ENCODE data around the gene ALPL.
A peak's percentile ranks its signal among the peaks of the same experiment; 100 is the strongest.
"Not testable (repeated sequence)": the region's sequence is repeated elsewhere in the genome, so short reads cannot be mapped to it uniquely, and the experiment has no call there.

Gene ALPL

GRCh38 chr1:21517161-21517589, 8.0 kb downstream of the ALPL start:
- Histone ChIP-seq H3K36me3 (ENCODE audit: insufficient read depth, low read length) (no peaks in the 10 kb centered on the region), H3K27ac (ENCODE audit: low read depth, low read length, poor library complexity, severe bottlenecking) (peak overlapping the region; percentile 92), H3K79me2 (ENCODE audit: insufficient read depth, low read length) (no peaks in the 10 kb centered on the region), H3K9me2 (ENCODE audit: low read depth, low read length) (no peaks in the 10 kb centered on the region), H3K9ac (ENCODE audit: low read length) (no peak overlapping the region), H3K4me2 (ENCODE audit: low read length) (peak overlapping the region; percentile 56; the same call in 1 of the 2 replicates), H3K9me3 (ENCODE audit: low read length) (no peaks in the 10 kb centered on the region), H3F3A (ENCODE audit: insufficient read depth, low read length) (peaks cover 11% of the 10 kb centered on the region; the same call in 1 of the 2 replicates), H4K20me1 (ENCODE audit: insufficient read depth, low read length) (no peaks in the 10 kb centered on the region), H2AFZ (ENCODE audit: low read length) (no peak overlapping the region), H3K27me3 (ENCODE audit: insufficient read depth, low read length) (no peaks in the 10 kb centered on the region), H3K4me3 (ENCODE audit: low read depth, low read length, poor library complexity, severe bottlenecking) (no peak overlapping the region), H3K4me1 (ENCODE audit: insufficient read depth, low read length, severe bottlenecking) (peaks cover 69% of the 10 kb centered on the region)
- TF ChIP-seq CTCF (IDR thresholded peaks at IDR 0.05; ENCODE audit: low read length) (no peak), EZH2 (IDR thresholded peaks at IDR 0.05; ENCODE audit: borderline replicate concordance, low read length) (no peak)

GRCh38 chr1:21517660-21518480, 8.6 kb downstream of the ALPL start:
- Histone ChIP-seq H2AFZ (ENCODE audit: low read length) (no peak overlapping the region), H3K27ac (ENCODE audit: low read depth, low read length, poor library complexity, severe bottlenecking) (peak overlapping the region; percentile 92), H3K4me2 (ENCODE audit: low read length) (peak overlapping the region; percentile 56; the same call in 1 of the 2 replicates), H3K4me3 (ENCODE audit: low read depth, low read length, poor library complexity, severe bottlenecking) (no peak overlapping the region), H3K9ac (ENCODE audit: low read length) (peak overlapping the region; percentile 20; the same call in 1 of the 2 replicates), H4K20me1 (ENCODE audit: insufficient read depth, low read length) (no peaks in the 10 kb centered on the region), H3K4me1 (ENCODE audit: insufficient read depth, low read length, severe bottlenecking) (peaks cover 69% of the 10 kb centered on the region), H3F3A (ENCODE audit: insufficient read depth, low read length) (peaks cover 11% of the 10 kb centered on the region; the same call in 1 of the 2 replicates), H3K9me3 (ENCODE audit: low read length) (no peaks in the 10 kb centered on the region), H3K36me3 (ENCODE audit: insufficient read depth, low read length) (no peaks in the 10 kb centered on the region), H3K9me2 (ENCODE audit: low read depth, low read length) (no peaks in the 10 kb centered on the region), H3K27me3 (ENCODE audit: insufficient read depth, low read length) (no peaks in the 10 kb centered on the region), H3K79me2 (ENCODE audit: insufficient read depth, low read length) (no peaks in the 10 kb centered on the region)
- TF ChIP-seq CTCF (IDR thresholded peaks at IDR 0.05; ENCODE audit: low read length) (no peak), EZH2 (IDR thresholded peaks at IDR 0.05; ENCODE audit: borderline replicate concordance, low read length) (no peak)

GRCh38 chr1:21518774-21519455, 9.7 kb downstream of the ALPL start:
- Histone ChIP-seq H3K36me3 (ENCODE audit: insufficient read depth, low read length) (no peaks in the 10 kb centered on the region), H3K9me2 (ENCODE audit: low read depth, low read length) (no peaks in the 10 kb centered on the region), H3K27me3 (ENCODE audit: insufficient read depth, low read length) (no peaks in the 10 kb centered on the region), H2AFZ (ENCODE audit: low read length) (no peak overlapping the region), H3K9me3 (ENCODE audit: low read length) (no peaks in the 10 kb centered on the region), H3F3A (ENCODE audit: insufficient read depth, low read length) (peaks cover 11% of the 10 kb centered on the region; the same call in 1 of the 2 replicates), H3K79me2 (ENCODE audit: insufficient read depth, low read length) (no peaks in the 10 kb centered on the region), H3K9ac (ENCODE audit: low read length) (peak overlapping the region; percentile 43; the same call in 1 of the 2 replicates), H3K4me2 (ENCODE audit: low read length) (peak overlapping the region; percentile 56), H3K4me1 (ENCODE audit: insufficient read depth, low read length, severe bottlenecking) (peaks cover 69% of the 10 kb centered on the region), H3K27ac (ENCODE audit: low read depth, low read length, poor library complexity, severe bottlenecking) (peak overlapping the region; percentile 92), H4K20me1 (ENCODE audit: insufficient read depth, low read length) (no peaks in the 10 kb centered on the region), H3K4me3 (ENCODE audit: low read depth, low read length, poor library complexity, severe bottlenecking) (peak overlapping the region; percentile 20)
- no peak for TF ChIP-seq CTCF (IDR thresholded peaks at IDR 0.05; ENCODE audit: low read length)
- TF ChIP-seq EZH2 (IDR thresholded peaks at IDR 0.05; ENCODE audit: borderline replicate concordance, low read length) = no peak

- H3K36me3 ChIP-seq (ENCODE audit: insufficient read depth, low read length); H3K9me3 ChIP-seq (ENCODE audit: low read length); H2AFZ ChIP-seq (ENCODE audit: low read length); H3K27me3 ChIP-seq (ENCODE audit: insufficient read depth, low read length); H3K4me3 ChIP-seq (ENCODE audit: low read depth, low read length, poor library complexity, severe bottlenecking); H3K79me2 ChIP-seq (ENCODE audit: insufficient read depth, low read length); H3K9me2 ChIP-seq (ENCODE audit: low read depth, low read length); H4K20me1 ChIP-seq (ENCODE audit: insufficient read depth, low read length): not testable (repeated sequence)
- Histone ChIP-seq H3K9ac (ENCODE audit: low read length) (peak overlapping the region; percentile 29; the same call in 1 of the 2 replicates), H3K4me2 (ENCODE audit: low read length) (peak overlapping the region; percentile 56), H3F3A (ENCODE audit: insufficient read depth, low read length) (peaks cover 11% of the 10 kb centered on the region; the same call in 1 of the 2 replicates), H3K27ac (ENCODE audit: low read depth, low read length, poor library complexity, severe bottlenecking) (peak overlapping the region; percentile 92), H3K4me1 (ENCODE audit: insufficient read depth, low read length, severe bottlenecking) (peaks cover 65% of the 10 kb centered on the region)
Measured at GRCh38 chr1:21519486-21520070, 10.4 kb downstream of the ALPL start.
